ENCODE measurements around the gene ARHGEF17. TPM values are rescaled to one million over a fixed set of nuclear protein-coding genes. Genes with fewer than 3 reads are reported as not detected.

The ARHGEF17 gene
- total RNA-seq, 1 donor from 2014 or later = 104 TPM

DNA sequence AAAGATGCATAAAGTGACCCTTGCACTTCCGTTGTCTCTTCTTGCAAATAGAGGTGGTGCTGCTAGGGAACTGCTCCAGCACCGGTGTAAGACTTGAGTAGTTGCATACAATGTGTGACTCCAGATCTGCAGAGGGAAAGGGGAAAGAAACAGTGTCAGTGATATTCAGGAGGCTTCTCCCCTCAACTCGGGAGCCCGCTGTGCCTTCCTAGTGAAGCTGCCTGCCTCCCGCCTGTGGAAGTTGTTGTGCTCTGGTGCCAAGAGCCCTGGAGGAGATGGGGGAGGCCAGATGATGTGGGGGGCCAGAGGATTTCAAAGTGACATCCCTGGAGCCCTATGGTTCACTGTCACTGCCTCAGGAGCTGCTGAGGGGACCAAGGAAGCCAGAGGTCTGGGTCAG lies 98.5 kb downstream of the ARHGEF17 start:
- Mint-ChIP-seq H3K4me1 (ENCODE audit: unreplicated experiment) (peaks cover 8% of the 10 kb centered on the region), H3K36me3 (ENCODE audit: unreplicated experiment) (peaks cover 17% of the 10 kb centered on the region), H3K27ac (ENCODE audit: unreplicated experiment) (no peak overlapping the region), H3K9me3 (ENCODE audit: unreplicated experiment) (no peaks in the 10 kb centered on the region), H3K4me3 (ENCODE audit: unreplicated experiment) (no peak overlapping the region), H3K27me3 (ENCODE audit: unreplicated experiment) (no peaks in the 10 kb centered on the region)
- no peak for DNase-seq (ENCODE audit: extremely low spot score, unreplicated experiment)
- TF ChIP-seq, protein P1, sequence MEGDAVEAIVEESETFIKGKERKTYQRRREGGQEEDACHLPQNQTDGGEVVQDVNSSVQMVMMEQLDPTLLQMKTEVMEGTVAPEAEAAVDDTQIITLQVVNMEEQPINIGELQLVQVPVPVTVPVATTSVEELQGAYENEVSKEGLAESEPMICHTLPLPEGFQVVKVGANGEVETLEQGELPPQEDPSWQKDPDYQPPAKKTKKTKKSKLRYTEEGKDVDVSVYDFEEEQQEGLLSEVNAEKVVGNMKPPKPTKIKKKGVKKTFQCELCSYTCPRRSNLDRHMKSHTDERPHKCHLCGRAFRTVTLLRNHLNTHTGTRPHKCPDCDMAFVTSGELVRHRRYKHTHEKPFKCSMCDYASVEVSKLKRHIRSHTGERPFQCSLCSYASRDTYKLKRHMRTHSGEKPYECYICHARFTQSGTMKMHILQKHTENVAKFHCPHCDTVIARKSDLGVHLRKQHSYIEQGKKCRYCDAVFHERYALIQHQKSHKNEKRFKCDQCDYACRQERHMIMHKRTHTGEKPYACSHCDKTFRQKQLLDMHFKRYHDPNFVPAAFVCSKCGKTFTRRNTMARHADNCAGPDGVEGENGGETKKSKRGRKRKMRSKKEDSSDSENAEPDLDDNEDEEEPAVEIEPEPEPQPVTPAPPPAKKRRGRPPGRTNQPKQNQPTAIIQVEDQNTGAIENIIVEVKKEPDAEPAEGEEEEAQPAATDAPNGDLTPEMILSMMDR (IDR thresholded peaks at IDR 0.05) = no peak

DNA sequence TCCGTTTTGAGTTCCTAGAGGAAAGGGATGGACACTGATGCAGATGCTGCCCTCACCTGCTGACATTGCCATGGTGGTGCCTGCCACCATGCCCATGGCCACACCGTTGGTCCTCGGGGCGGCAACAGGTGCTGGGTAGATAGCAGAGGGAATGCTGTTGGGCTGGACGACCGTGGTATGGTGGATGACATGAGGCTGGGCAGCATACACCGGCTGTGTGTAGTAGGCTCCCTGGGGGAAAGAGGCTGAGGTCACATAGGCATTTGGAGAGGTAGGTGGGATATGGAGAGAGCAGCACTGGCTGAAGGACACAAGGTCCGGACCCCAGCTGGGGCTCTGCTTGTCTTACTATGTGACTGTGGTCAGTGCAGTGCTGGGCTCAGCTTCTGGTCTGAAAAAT lies 101.4 kb downstream of the ARHGEF17 start:
- Mint-ChIP-seq H3K4me3 (ENCODE audit: unreplicated experiment) (no peak overlapping the region), H3K9me3 (ENCODE audit: unreplicated experiment) (no peaks in the 10 kb centered on the region), H3K36me3 (ENCODE audit: unreplicated experiment) (peaks cover 22% of the 10 kb centered on the region), H3K27me3 (ENCODE audit: unreplicated experiment) (no peaks in the 10 kb centered on the region), H3K4me1 (ENCODE audit: unreplicated experiment) (peaks cover 20% of the 10 kb centered on the region), H3K27ac (ENCODE audit: unreplicated experiment) (no peak overlapping the region)
- TF ChIP-seq, protein P1 (IDR thresholded peaks at IDR 0.05) = no peak
- no peak for DNase-seq (ENCODE audit: extremely low spot score, unreplicated experiment)

DNA sequence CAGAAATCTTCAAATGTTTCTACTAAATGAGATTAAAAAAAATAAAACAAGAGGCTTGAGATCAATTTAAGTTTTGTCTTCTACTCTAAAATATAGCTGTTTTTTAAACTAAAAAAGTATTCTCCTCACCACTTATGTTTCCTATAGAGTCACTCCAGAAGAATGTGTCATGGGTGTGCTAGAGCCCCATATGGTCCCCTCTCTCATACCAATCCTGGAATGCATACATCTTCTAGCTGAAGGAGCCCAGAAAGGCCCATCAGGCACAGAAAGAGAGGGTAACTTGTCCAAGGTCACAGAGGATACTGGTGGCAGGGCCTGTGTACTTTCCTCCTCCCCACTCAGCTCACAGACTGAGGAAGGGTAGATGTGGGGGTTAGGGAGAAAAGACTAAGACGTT lies 102.6 kb downstream of the ARHGEF17 start:
- Mint-ChIP-seq H3K27me3 (ENCODE audit: unreplicated experiment) (no peaks in the 10 kb centered on the region), H3K4me1 (ENCODE audit: unreplicated experiment) (peaks cover 29% of the 10 kb centered on the region), H3K36me3 (ENCODE audit: unreplicated experiment) (peaks cover 22% of the 10 kb centered on the region), H3K27ac (ENCODE audit: unreplicated experiment) (no peak overlapping the region), H3K9me3 (ENCODE audit: unreplicated experiment) (no peaks in the 10 kb centered on the region), H3K4me3 (ENCODE audit: unreplicated experiment) (no peak overlapping the region)
- TF ChIP-seq, protein P1 (IDR thresholded peaks at IDR 0.05) = no peak
- DNase-seq (ENCODE audit: extremely low spot score, unreplicated experiment) = no peak

- H3K4me3 Mint-ChIP-seq (ENCODE audit: unreplicated experiment) = no peak overlapping the region
- H3K36me3 Mint-ChIP-seq (ENCODE audit: unreplicated experiment) = peaks cover 22% of the 10 kb centered on the region
- no peak for DNase-seq (ENCODE audit: extremely low spot score, unreplicated experiment)
- peaks cover 33% of the 10 kb centered on the region for H3K4me1 Mint-ChIP-seq (ENCODE audit: unreplicated experiment)
- TF ChIP-seq, protein P1 (IDR thresholded peaks at IDR 0.05) = no peak
- H3K27me3 Mint-ChIP-seq (ENCODE audit: unreplicated experiment) = no peaks in the 10 kb centered on the region
- no peaks in the 10 kb centered on the region for H3K9me3 Mint-ChIP-seq (ENCODE audit: unreplicated experiment)
- no peak overlapping the region for H3K27ac Mint-ChIP-seq (ENCODE audit: unreplicated experiment)
Observed at GRCh38 chr11:73411031-73411430, 103.0 kb downstream of the ARHGEF17 start.

DNA sequence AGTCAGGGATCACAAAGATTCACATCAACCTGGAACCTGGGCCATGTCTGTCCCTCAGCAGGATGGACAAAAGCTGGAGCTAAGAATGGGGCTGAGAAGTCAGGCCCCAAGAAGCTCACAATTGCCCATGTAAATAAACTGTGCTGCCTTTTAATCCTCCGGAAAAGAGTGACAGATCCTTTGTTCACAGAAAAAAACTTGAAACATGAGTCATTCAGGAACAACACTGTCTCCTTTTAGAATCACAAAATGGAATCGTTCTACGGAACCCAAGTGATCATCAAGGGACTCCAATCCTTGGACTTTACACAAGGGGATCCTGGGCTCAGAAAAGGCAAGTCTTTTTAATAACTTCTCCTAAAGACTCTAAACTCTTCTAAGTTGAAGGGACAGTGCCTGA lies 104.2 kb downstream of the ARHGEF17 start:
- no peak for DNase-seq (ENCODE audit: extremely low spot score, unreplicated experiment)
- H3K27ac Mint-ChIP-seq (ENCODE audit: unreplicated experiment) = no peak overlapping the region
- H3K36me3 Mint-ChIP-seq (ENCODE audit: unreplicated experiment) = peaks cover 25% of the 10 kb centered on the region
- H3K4me1 Mint-ChIP-seq (ENCODE audit: unreplicated experiment) = peaks cover 43% of the 10 kb centered on the region
- no peaks in the 10 kb centered on the region for H3K27me3 Mint-ChIP-seq (ENCODE audit: unreplicated experiment)
- H3K9me3 Mint-ChIP-seq (ENCODE audit: unreplicated experiment) = no peaks in the 10 kb centered on the region
- H3K4me3 Mint-ChIP-seq (ENCODE audit: unreplicated experiment) = no peak overlapping the region
- TF ChIP-seq, protein P1 (IDR thresholded peaks at IDR 0.05) = no peak
